DOHH2 (cell line): ENCODE measurements around the gene TULP1.
"Not testable (repeated sequence)": the region's sequence is repeated elsewhere in the genome, so short reads cannot be mapped to it uniquely, and the experiment has no call there.

Source experiments
- H3F3A ChIP-seq: fragments of 200-600 bp; sonication (generic), shearing (Covaris generic); 2 replicates; pipeline ENCODE4 v1.6.0; 2016; ENCODE audit warnings: antibody characterized with exemption, mild to moderate bottlenecking; ENCODE audit not compliant: control insufficient read depth, insufficient read depth
- H3K27ac ChIP-seq: fragments of 200-600 bp; sonication (generic); 2 replicates; pipeline ENCODE4 v1.5.1; 2014; ENCODE audit warnings: low read depth, mild to moderate bottlenecking, low read length, moderate library complexity
- H3K27me3 ChIP-seq: fragments of 200-600 bp; sonication (generic); 2 replicates; pipeline ENCODE4 v1.6.1; 2014; ENCODE audit warnings: mild to moderate bottlenecking, low read length, mixed read lengths; ENCODE audit not compliant: control insufficient read depth
- H3K36me3 ChIP-seq: fragments of 200-600 bp; sonication (generic); 2 replicates; pipeline ENCODE4 v1.6.1; 2014; ENCODE audit warnings: mild to moderate bottlenecking, low read length, moderate library complexity, mixed read lengths; ENCODE audit not compliant: control insufficient read depth
- H3K4me1 ChIP-seq: fragments of 200-600 bp; sonication (generic); 2 replicates; pipeline ENCODE4 v1.6.1; 2014; ENCODE audit warnings: mild to moderate bottlenecking, low read length, mixed read lengths; ENCODE audit not compliant: control insufficient read depth
- H3K4me2 ChIP-seq: fragments of 200-600 bp; sonication (generic); 2 replicates; pipeline ENCODE4 v1.6.0; 2014; ENCODE audit warnings: mild to moderate bottlenecking, low read length, moderate library complexity
- H3K4me3 ChIP-seq: fragments of 200-600 bp; sonication (generic); 2 replicates; pipeline ENCODE4 v1.5.1; 2014; ENCODE audit warnings: mild to moderate bottlenecking, low read length, mixed read lengths
- H3K79me2 ChIP-seq: fragments of 200-600 bp; sonication (generic); 2 replicates; pipeline ENCODE4 v1.6.1; 2014; ENCODE audit warnings: mild to moderate bottlenecking, low read length, mixed read lengths; ENCODE audit not compliant: control insufficient read depth
- H3K9me2 ChIP-seq: fragments of 200-600 bp; sonication (generic); replicated peaks from 2 replicates; pipeline ENCODE4 v1.6.1; 2014; ENCODE audit warnings: mild to moderate bottlenecking, low read length, mixed read lengths; ENCODE audit not compliant: control insufficient read depth
- H3K9me3 ChIP-seq: fragments of 200-600 bp; sonication (generic); 2 replicates; pipeline ENCODE4 v1.6.1; 2014; ENCODE audit warnings: antibody characterized with exemption, low read length, mixed read lengths; ENCODE audit not compliant: control insufficient read depth, insufficient read depth
- H4K20me1 ChIP-seq: fragments of 200-600 bp; sonication (generic); 2 replicates; pipeline ENCODE4 v1.6.0; 2014; ENCODE audit warnings: low read depth, mild to moderate bottlenecking, antibody characterized with exemption, low read length, moderate library complexity; ENCODE audit not compliant: control insufficient read depth, insufficient read depth
- EZH2phosphoT487 ChIP-seq: fragments of 200-600 bp; sonication (generic); IDR thresholded peaks from 2 replicates; pipeline ENCODE4 v1.6.1; 2017; ENCODE audit warnings: borderline replicate concordance, mild to moderate bottlenecking, antibody characterized with exemption, low read length, moderate library complexity, mixed read lengths
- TF ChIP-seq, protein P1 (sequence below): fragments of 200-600 bp; sonication (generic); IDR thresholded peaks from one replicate; pipeline ENCODE4 v1.5.1; 2014; ENCODE audit warnings: antibody characterized with exemption, mild to moderate bottlenecking, low read depth, low read length; ENCODE audit not compliant: poor library complexity, severe bottlenecking

TULP1 gene

GRCh38 chr6:35521235-35521634 is 8.5 kb upstream of the TULP1 start:
- H3F3A ChIP-seq: no peaks in the 10 kb centered on the region
- no peak overlapping the region for H3K4me3 ChIP-seq
- H3K79me2 ChIP-seq: no peaks in the 10 kb centered on the region
- no peaks in the 10 kb centered on the region for H3K9me2 ChIP-seq
- H3K27ac ChIP-seq: no peak overlapping the region
- H4K20me1 ChIP-seq: no peaks in the 10 kb centered on the region
- H3K9me3 ChIP-seq: no peaks in the 10 kb centered on the region
- no peaks in the 10 kb centered on the region; the same call in 1 of the 2 replicates for H3K27me3 ChIP-seq
- H3K4me1 ChIP-seq: peaks cover 6% of the 10 kb centered on the region
- H3K36me3 ChIP-seq: no peaks in the 10 kb centered on the region
- no peak for TF ChIP-seq EZH2phosphoT487
- TF ChIP-seq, protein P1, sequence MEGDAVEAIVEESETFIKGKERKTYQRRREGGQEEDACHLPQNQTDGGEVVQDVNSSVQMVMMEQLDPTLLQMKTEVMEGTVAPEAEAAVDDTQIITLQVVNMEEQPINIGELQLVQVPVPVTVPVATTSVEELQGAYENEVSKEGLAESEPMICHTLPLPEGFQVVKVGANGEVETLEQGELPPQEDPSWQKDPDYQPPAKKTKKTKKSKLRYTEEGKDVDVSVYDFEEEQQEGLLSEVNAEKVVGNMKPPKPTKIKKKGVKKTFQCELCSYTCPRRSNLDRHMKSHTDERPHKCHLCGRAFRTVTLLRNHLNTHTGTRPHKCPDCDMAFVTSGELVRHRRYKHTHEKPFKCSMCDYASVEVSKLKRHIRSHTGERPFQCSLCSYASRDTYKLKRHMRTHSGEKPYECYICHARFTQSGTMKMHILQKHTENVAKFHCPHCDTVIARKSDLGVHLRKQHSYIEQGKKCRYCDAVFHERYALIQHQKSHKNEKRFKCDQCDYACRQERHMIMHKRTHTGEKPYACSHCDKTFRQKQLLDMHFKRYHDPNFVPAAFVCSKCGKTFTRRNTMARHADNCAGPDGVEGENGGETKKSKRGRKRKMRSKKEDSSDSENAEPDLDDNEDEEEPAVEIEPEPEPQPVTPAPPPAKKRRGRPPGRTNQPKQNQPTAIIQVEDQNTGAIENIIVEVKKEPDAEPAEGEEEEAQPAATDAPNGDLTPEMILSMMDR: no peak
- no peak overlapping the region for H3K4me2 ChIP-seq

DNA sequence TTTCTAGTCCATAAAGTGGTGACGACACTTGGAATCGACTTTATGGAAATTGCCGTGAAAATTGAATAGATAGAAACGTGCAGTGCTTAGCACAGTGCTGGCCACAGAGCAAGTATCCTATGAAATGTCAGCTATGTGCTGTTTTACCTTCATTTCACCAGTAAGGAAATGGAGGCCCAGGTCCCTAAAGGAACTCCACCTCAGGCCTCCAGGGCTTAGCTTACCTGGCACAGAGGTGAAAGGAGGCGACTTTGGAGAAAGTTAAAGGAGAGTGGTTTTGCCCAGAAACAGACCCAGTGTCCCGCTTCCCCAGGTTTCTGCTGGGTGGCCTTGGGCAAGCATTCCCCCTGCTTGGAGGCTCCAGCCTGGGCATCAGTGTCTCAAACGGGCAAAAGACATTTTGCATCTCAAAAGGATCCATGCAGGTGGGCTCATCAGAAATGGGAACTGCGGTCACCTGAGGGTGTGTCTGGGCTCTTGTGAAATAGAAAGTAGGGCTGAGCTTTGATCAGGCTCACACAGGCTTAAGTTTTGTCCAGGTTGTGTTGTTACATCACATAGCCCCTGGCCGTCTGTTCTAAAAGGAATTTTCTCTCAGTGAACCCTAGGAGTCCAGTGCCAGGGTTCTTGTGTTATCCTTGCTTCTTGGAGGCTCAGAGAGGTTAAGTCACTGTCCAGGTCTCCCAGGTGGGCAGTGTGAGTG is 6.8 kb upstream of the TULP1 start:
- no peak overlapping the region for H3K4me2 ChIP-seq
- TF ChIP-seq, protein P1: no peak
- no peak for TF ChIP-seq EZH2phosphoT487

GRCh38 chr6:35518566-35519312 is 6.0 kb upstream of the TULP1 start:
- no peak overlapping the region for H3K4me3 ChIP-seq
- no peaks in the 10 kb centered on the region for H3K9me2 ChIP-seq
- H3K27ac ChIP-seq: no peak overlapping the region
- no peaks in the 10 kb centered on the region for H4K20me1 ChIP-seq
- TF ChIP-seq, protein P1: no peak
- TF ChIP-seq EZH2phosphoT487: no peak
- H3K79me2 ChIP-seq: no peaks in the 10 kb centered on the region
- peaks cover 6% of the 10 kb centered on the region for H3K4me1 ChIP-seq
- H3K4me2 ChIP-seq: no peak overlapping the region
- no peaks in the 10 kb centered on the region for H3K9me3 ChIP-seq
- H3K27me3 ChIP-seq: peaks cover 3% of the 10 kb centered on the region; the same call in 1 of the 2 replicates
- no peaks in the 10 kb centered on the region for H3F3A ChIP-seq
- H3K36me3 ChIP-seq: no peaks in the 10 kb centered on the region

More for the DNA sequence above, 6.8 kb upstream of the TULP1 start:
- H3K27ac ChIP-seq: no peak overlapping the region
- no peaks in the 10 kb centered on the region for H3F3A ChIP-seq
- H3K4me3 ChIP-seq: no peak overlapping the region
- no peaks in the 10 kb centered on the region for H4K20me1 ChIP-seq
- no peaks in the 10 kb centered on the region for H3K9me3 ChIP-seq
- no peaks in the 10 kb centered on the region for H3K79me2 ChIP-seq
- H3K27me3 ChIP-seq: no peaks in the 10 kb centered on the region; the same call in 1 of the 2 replicates
- no peaks in the 10 kb centered on the region for H3K9me2 ChIP-seq
- H3K36me3 ChIP-seq: no peaks in the 10 kb centered on the region
- H3K4me1 ChIP-seq: peaks cover 6% of the 10 kb centered on the region

- H3K36me3 ChIP-seq, H3K27me3 ChIP-seq, H3K4me3 ChIP-seq, H3K27ac ChIP-seq, H3K4me1 ChIP-seq, H3K4me2 ChIP-seq, H3K9me3 ChIP-seq, H4K20me1 ChIP-seq, H3F3A ChIP-seq, H3K9me2 ChIP-seq, H3K79me2 ChIP-seq: not testable (repeated sequence)
Observed at GRCh38 chr6:35517978-35518377, 5.3 kb upstream of the TULP1 start.
